Endothelial cell of coronary artery (primary cell): ENCODE measurements around the gene RPS6KA1. TPM values are rescaled to one million over a fixed set of nuclear protein-coding genes. Genes with fewer than 3 reads are reported as not detected.

ENCODE experiments used
- total RNA-seq: library from RNA; depleted of rRNA; stranded (reverse); fragments of >200 nt; gene quantifications from 2 replicates; pipeline ENCODE4 v1.2.3, GENCODE V29; 2014

The RPS6KA1 gene
- total RNA-seq, result 5.9 and 11.2 TPM in 2 replicates

GRCh38 chr1:26529655-26530409 lies at the start of gene RPS6KA1:
Gene RPS6KA1 (plus strand): TSS chr1:26529761. CDS start chr1:26529921, 160 bp downstream.

Other genes with a start within 250 kb of the RPS6KA1 start
- gene SH3BGRL3, start 249.7 kb upstream of the RPS6KA1 start, total RNA-seq, result 24.9 and 27.4 TPM in 2 replicates
- 3.1 and 4.8 TPM in 2 replicates for gene UBXN11, start 223.1 kb upstream of the RPS6KA1 start, total RNA-seq
- gene CD52, start 211.8 kb upstream of the RPS6KA1 start, total RNA-seq, result not detected in 2 replicates
- gene CRYBG2, start 175.6 kb upstream of the RPS6KA1 start, total RNA-seq, result 0.36 TPM in 1 of 2 replicates, not detected in the other
- gene ZNF683, start 157.0 kb upstream of the RPS6KA1 start, total RNA-seq, result not detected in 2 replicates
- gene LIN28A, start 118.9 kb upstream of the RPS6KA1 start, total RNA-seq, result not detected in 2 replicates
- gene DHDDS, start 97.4 kb upstream of the RPS6KA1 start, total RNA-seq, result 44.9 and 45.0 TPM in 2 replicates
- 127 and 208 TPM in 2 replicates for gene HMGN2, start 57.3 kb upstream of the RPS6KA1 start, total RNA-seq
- 11.1 and 21.8 TPM in 2 replicates for gene ARID1A, start 166.3 kb downstream of the RPS6KA1 start, total RNA-seq